Measurements from ENCODE around the gene ZNF618. TPM values are rescaled to one million over a fixed set of nuclear protein-coding genes. Genes with fewer than 3 reads are reported as not detected.

Gene ZNF618
- total RNA-seq, 1 experiment from 2014 or later = 1.2 TPM

DNA sequence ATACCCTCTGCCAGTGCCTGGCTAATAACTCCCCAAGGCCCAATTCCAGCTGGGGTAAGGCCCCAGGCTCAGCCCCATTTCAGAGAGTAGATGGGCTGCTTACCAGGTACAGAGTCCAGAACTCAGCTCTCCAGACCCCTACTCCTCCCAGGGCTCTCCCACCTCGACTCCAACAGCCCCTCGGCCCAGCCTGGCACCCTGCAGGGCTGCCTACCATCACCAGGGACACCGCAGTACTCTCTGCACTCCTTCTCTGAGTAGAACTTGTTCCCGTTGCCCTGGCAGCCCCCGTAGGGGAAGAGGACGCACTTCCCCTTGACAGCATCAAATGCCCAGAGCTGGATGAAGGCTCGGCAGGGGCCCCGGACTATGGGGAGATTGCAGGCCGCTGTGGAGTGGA is 184.6 kb downstream of the ZNF618 start:
- CTCF ChIA-PET = no interaction called here

GRCh38 chr9:114061292-114061691 is 185.2 kb downstream of the ZNF618 start:
- Histone ChIP-seq H3K4me1 (peaks cover 7% of the 10 kb centered on the region; the same call in 1 of the 2 replicates), H3K9me3 (no peaks in the 10 kb centered on the region), H3K36me3 (ENCODE audit: control insufficient read depth, insufficient read depth, low read length) (no peaks in the 10 kb centered on the region), H3K4me3 (ENCODE audit: low read depth, low read length) (no peak overlapping the region), H3K27me3 (replicated peaks; ENCODE audit: control insufficient read depth, insufficient read depth, low read length) (no peaks in the 10 kb centered on the region)
- peak overlapping the region; percentile 25 for H3K27ac Mint-ChIP-seq (ENCODE audit: unreplicated experiment)
- H3K27me3 Mint-ChIP-seq (ENCODE audit: insufficient read depth, unreplicated experiment) = no peaks in the 10 kb centered on the region
- peaks cover 8% of the 10 kb centered on the region for H3K4me1 Mint-ChIP-seq (ENCODE audit: low read depth, unreplicated experiment)
- CTCF ChIA-PET = no interaction called here
- intact Hi-C loops (cut with micrococcal nuclease; ENCODE audit: unreplicated experiment) = no loop called here
- no peak for TF ChIP-seq CTCF (IDR thresholded peaks at IDR 0.05; ENCODE audit: insufficient read depth in 1 of 2, low read depth in 1 of 2, low read length in 1 of 2, severe bottlenecking in 1 of 2, unreplicated experiment in 1 of 2)
- H3K4me3 Mint-ChIP-seq (ENCODE audit: unreplicated experiment) = no peak overlapping the region
- POLR2A ChIA-PET = no interaction called here
- BruUV-seq (replicated peaks) = no TSS peak
- DNase-seq = no peak
- H3K9me3 Mint-ChIP-seq (ENCODE audit: unreplicated experiment) = no peaks in the 10 kb centered on the region
- no peaks in the 10 kb centered on the region for H3K36me3 Mint-ChIP-seq (ENCODE audit: insufficient read depth, unreplicated experiment)

More for the DNA sequence above, 184.6 kb downstream of the ZNF618 start:
- no peaks in the 10 kb centered on the region for H3K27me3 Mint-ChIP-seq (ENCODE audit: insufficient read depth, unreplicated experiment)
- POLR2A ChIA-PET = no interaction called here
- no peak overlapping the region for H3K4me3 Mint-ChIP-seq (ENCODE audit: unreplicated experiment)
- DNase-seq = no peak
- H3K27ac Mint-ChIP-seq (ENCODE audit: unreplicated experiment) = no peak overlapping the region
- intact Hi-C loops (cut with micrococcal nuclease; ENCODE audit: unreplicated experiment) = no loop called here
- Histone ChIP-seq H3K27me3 (replicated peaks; ENCODE audit: control insufficient read depth, insufficient read depth, low read length) (no peaks in the 10 kb centered on the region), H3K4me1 (peaks cover 7% of the 10 kb centered on the region; the same call in 1 of the 2 replicates), H3K36me3 (ENCODE audit: control insufficient read depth, insufficient read depth, low read length) (no peaks in the 10 kb centered on the region), H3K9me3 (no peaks in the 10 kb centered on the region), H3K4me3 (ENCODE audit: low read depth, low read length) (no peak overlapping the region)
- H3K36me3 Mint-ChIP-seq (ENCODE audit: insufficient read depth, unreplicated experiment) = no peaks in the 10 kb centered on the region
- TF ChIP-seq CTCF (IDR thresholded peaks at IDR 0.05; ENCODE audit: insufficient read depth in 1 of 2, low read depth in 1 of 2, low read length in 1 of 2, severe bottlenecking in 1 of 2, unreplicated experiment in 1 of 2) = no peak
- H3K9me3 Mint-ChIP-seq (ENCODE audit: unreplicated experiment) = no peaks in the 10 kb centered on the region
- no TSS peak for BruUV-seq (replicated peaks)
- peaks cover 8% of the 10 kb centered on the region for H3K4me1 Mint-ChIP-seq (ENCODE audit: low read depth, unreplicated experiment)

GRCh38 chr9:114061830-114062474 is 185.8 kb downstream of the ZNF618 start:
- intact Hi-C loops (cut with micrococcal nuclease; ENCODE audit: unreplicated experiment) = no loop called here
- H3K36me3 ChIP-seq (ENCODE audit: control insufficient read depth, insufficient read depth, low read length) = no peaks in the 10 kb centered on the region
- H3K4me1 ChIP-seq = peaks cover 7% of the 10 kb centered on the region; the same call in 1 of the 2 replicates
- no peak for DNase-seq
- Mint-ChIP-seq H3K27me3 (ENCODE audit: insufficient read depth, unreplicated experiment) (no peaks in the 10 kb centered on the region), H3K27ac (ENCODE audit: unreplicated experiment) (peak overlapping the region; percentile 25), H3K36me3 (ENCODE audit: insufficient read depth, unreplicated experiment) (no peaks in the 10 kb centered on the region), H3K4me3 (ENCODE audit: unreplicated experiment) (no peak overlapping the region), H3K4me1 (ENCODE audit: low read depth, unreplicated experiment) (peaks cover 8% of the 10 kb centered on the region), H3K9me3 (ENCODE audit: unreplicated experiment) (no peaks in the 10 kb centered on the region)
- H3K27me3 ChIP-seq (replicated peaks; ENCODE audit: control insufficient read depth, insufficient read depth, low read length) = no peaks in the 10 kb centered on the region
- ChIA-PET POLR2A (no interaction called here), CTCF (no interaction called here)
- H3K4me3 ChIP-seq (ENCODE audit: low read depth, low read length) = no peak overlapping the region
- no TSS peak for BruUV-seq (replicated peaks)
- no peak for TF ChIP-seq CTCF (IDR thresholded peaks at IDR 0.05; ENCODE audit: insufficient read depth in 1 of 2, low read depth in 1 of 2, low read length in 1 of 2, severe bottlenecking in 1 of 2, unreplicated experiment in 1 of 2)
- no peaks in the 10 kb centered on the region for H3K9me3 ChIP-seq
